ENCODE data around the gene MFSD2B.

DNA sequence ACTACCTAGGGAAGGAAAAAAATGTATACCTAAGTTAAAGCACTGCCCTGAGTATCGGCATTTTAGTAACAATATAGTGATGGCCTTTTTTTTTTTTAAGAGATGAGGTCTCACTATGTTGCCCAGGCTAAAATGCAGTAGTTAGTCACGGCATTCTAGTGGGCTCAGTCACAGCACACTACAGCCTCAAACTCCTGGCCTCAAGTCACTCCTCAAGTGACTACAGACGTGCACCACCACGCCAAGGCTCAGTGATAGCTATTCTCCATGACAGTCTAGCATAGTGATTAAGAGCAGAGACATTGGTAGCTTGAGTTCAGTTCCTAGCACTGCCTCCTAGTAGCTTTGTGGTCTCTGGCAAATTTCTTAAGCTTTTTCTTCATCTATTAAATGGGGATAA, 42.0 kb upstream of the MFSD2B start:
- no peak for TF ChIP-seq CTCF (IDR thresholded peaks at IDR 0.05)
- TF ChIP-seq EP300 (IDR thresholded peaks at IDR 0.05), result no peak
- TF ChIP-seq POLR2A (IDR thresholded peaks at IDR 0.05), result no peak
